HG03060 (cell line): ENCODE measurements around the gene ETV6.

Experiments
- ATAC-seq: cut with Tn5 transposase; IDR thresholded peaks from one replicate; pipeline ENCODE4 v1.9.1; 2021; ENCODE audit warnings: low read depth, moderate number of reproducible peaks; ENCODE audit not compliant: unreplicated experiment

The ETV6 gene

GRCh38 chr12:11872055-11872454, 222.6 kb downstream of the ETV6 start:
- ATAC-seq = no peak

- no peak for ATAC-seq
Measured at GRCh38 chr12:11875414-11875935, 226.0 kb downstream of the ETV6 start.

GRCh38 chr12:11876307-11876706, 226.8 kb downstream of the ETV6 start:
- ATAC-seq = no peak

- no peak for ATAC-seq
Measured at GRCh38 chr12:11877102-11877826, 227.8 kb downstream of the ETV6 start.

- ATAC-seq = no peak
Measured at GRCh38 chr12:11877869-11878780, 228.7 kb downstream of the ETV6 start.

- ATAC-seq = no peak
Measured at GRCh38 chr12:11879306-11879705, 229.8 kb downstream of the ETV6 start.

GRCh38 chr12:11880381-11880780, 230.9 kb downstream of the ETV6 start:
- no peak for ATAC-seq

- no peak for ATAC-seq
Measured at GRCh38 chr12:11881835-11882234, 232.4 kb downstream of the ETV6 start.

GRCh38 chr12:11882301-11883019, 233.0 kb downstream of the ETV6 start:
- ATAC-seq = no peak

GRCh38 chr12:11884116-11884515, 234.6 kb downstream of the ETV6 start:
- ATAC-seq = no peak

- no peak for ATAC-seq
Measured at GRCh38 chr12:11884706-11885105, 235.2 kb downstream of the ETV6 start.

- no peak for ATAC-seq
Measured at GRCh38 chr12:11885261-11886038, 236.0 kb downstream of the ETV6 start.

- ATAC-seq = no peak
Measured at GRCh38 chr12:11886339-11886738, 236.9 kb downstream of the ETV6 start.

GRCh38 chr12:11888029-11888428, 238.6 kb downstream of the ETV6 start:
- no peak for ATAC-seq

- no peak for ATAC-seq
Measured at GRCh38 chr12:11891346-11891745, 241.9 kb downstream of the ETV6 start.

GRCh38 chr12:11891754-11892386, 242.4 kb downstream of the ETV6 start:
- no peak for ATAC-seq

GRCh38 chr12:11893998-11894397, 244.5 kb downstream of the ETV6 start:
- ATAC-seq = no peak

GRCh38 chr12:11894890-11895289, 245.4 kb downstream of the ETV6 start:
- no peak for ATAC-seq

- no peak for ATAC-seq
Measured at GRCh38 chr12:11895421-11896078, 246.1 kb downstream of the ETV6 start.
